HCT116 (cell line): ENCODE results near the gene TRAPPC14.

Experiments
- EZH2 ChIP-seq: fragments of 200-600 bp; sonication (generic); IDR thresholded peaks from 2 replicates; pipeline ENCODE4 v1.6.1; 2017; ENCODE audit warnings: antibody characterized with exemption, mixed run types
- FOSL1 ChIP-seq: IDR thresholded peaks from 2 replicates; pipeline ENCODE4 v1.6.1; 2012; ENCODE audit warnings: low read depth
- RAD21 ChIP-seq: IDR thresholded peaks from 2 replicates; pipeline ENCODE4 v1.6.1; 2012; ENCODE audit warnings: low read depth, mild to moderate bottlenecking
- TF ChIP-seq, protein P1 (sequence below), 3 experiments: fragments of 200-600 bp in 1 of 3; sonication (generic) in 1 of 3; IDR thresholded peaks in 2 of 3; conservative IDR thresholded peaks in 1 of 3; 2 replicates each; pipeline ENCODE4 v1.5.1; 2012 to 2017; ENCODE audit warnings: low read depth in 2 of 3, low read length in 2 of 3, antibody characterized with exemption in 1 of 3, borderline replicate concordance in 1 of 3, control low read depth in 1 of 3, mild to moderate bottlenecking in 1 of 3, mixed read lengths in 1 of 3, mixed run types in 1 of 3, moderate library complexity in 1 of 3; ENCODE audit not compliant: insufficient read depth in 1 of 3

- TF ChIP-seq, protein P1, sequence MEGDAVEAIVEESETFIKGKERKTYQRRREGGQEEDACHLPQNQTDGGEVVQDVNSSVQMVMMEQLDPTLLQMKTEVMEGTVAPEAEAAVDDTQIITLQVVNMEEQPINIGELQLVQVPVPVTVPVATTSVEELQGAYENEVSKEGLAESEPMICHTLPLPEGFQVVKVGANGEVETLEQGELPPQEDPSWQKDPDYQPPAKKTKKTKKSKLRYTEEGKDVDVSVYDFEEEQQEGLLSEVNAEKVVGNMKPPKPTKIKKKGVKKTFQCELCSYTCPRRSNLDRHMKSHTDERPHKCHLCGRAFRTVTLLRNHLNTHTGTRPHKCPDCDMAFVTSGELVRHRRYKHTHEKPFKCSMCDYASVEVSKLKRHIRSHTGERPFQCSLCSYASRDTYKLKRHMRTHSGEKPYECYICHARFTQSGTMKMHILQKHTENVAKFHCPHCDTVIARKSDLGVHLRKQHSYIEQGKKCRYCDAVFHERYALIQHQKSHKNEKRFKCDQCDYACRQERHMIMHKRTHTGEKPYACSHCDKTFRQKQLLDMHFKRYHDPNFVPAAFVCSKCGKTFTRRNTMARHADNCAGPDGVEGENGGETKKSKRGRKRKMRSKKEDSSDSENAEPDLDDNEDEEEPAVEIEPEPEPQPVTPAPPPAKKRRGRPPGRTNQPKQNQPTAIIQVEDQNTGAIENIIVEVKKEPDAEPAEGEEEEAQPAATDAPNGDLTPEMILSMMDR (IDR thresholded peaks at IDR 0.05 in 2 of 3, conservative IDR thresholded peaks at IDR 0.05 in 1 of 3; ENCODE audit: borderline replicate concordance in 1 of 3, insufficient read depth in 1 of 3, low read depth in 2 of 3, low read length in 2 of 3): no peak
- no peak for TF ChIP-seq RAD21
- TF ChIP-seq EZH2: no peak
- TF ChIP-seq FOSL1: no peak
Observed at GRCh38 chr7:100185726-100186125, 27.2 kb upstream of the TRAPPC14 start.
